Brain microvascular endothelial cell (primary cell): Measurements from ENCODE around the gene SFRP2.

Experiments used
- DNase-seq: peaks from one replicate; pipeline ENCODE4 v3.0.0-alpha.2; 2020
- H3K27ac ChIP-seq: fragments of 250-450 bp; sonication (Bioruptor Pico); 2 replicates; pipeline ENCODE4 v1.5.1; 2020; ENCODE audit warnings: mild to moderate bottlenecking, moderate library complexity
- H3K27me3 ChIP-seq: fragments of 250-450 bp; sonication (Bioruptor Pico); replicated peaks from 2 replicates; pipeline ENCODE4 v1.5.1; 2020; ENCODE audit warnings: mild to moderate bottlenecking
- H3K36me3 ChIP-seq: fragments of 250-450 bp; sonication (Bioruptor Pico); replicated peaks from 2 replicates; pipeline ENCODE4 v1.5.1; 2020; ENCODE audit warnings: mild to moderate bottlenecking
- H3K4me3 ChIP-seq: 2 replicates; pipeline ENCODE4 v1.5.1; 2011; ENCODE audit warnings: low read depth, mild to moderate bottlenecking, control low read depth, low read length, moderate library complexity
- in situ Hi-C: cut with HindIII; loops from 2 replicates; pipeline ENCODE4 v1.10.0; 2017; ENCODE audit warnings: low sequenced_read_pairs, low pct_ligation_motif_present
- TF ChIP-seq, protein P1 (sequence below): IDR thresholded peaks from 2 replicates; pipeline ENCODE4 v1.5.1; 2011; ENCODE audit warnings: low read depth, mild to moderate bottlenecking, moderate library complexity, low read length, control low read depth, inconsistent platforms; ENCODE audit errors: missing control alignments

The SFRP2 gene

DNA sequence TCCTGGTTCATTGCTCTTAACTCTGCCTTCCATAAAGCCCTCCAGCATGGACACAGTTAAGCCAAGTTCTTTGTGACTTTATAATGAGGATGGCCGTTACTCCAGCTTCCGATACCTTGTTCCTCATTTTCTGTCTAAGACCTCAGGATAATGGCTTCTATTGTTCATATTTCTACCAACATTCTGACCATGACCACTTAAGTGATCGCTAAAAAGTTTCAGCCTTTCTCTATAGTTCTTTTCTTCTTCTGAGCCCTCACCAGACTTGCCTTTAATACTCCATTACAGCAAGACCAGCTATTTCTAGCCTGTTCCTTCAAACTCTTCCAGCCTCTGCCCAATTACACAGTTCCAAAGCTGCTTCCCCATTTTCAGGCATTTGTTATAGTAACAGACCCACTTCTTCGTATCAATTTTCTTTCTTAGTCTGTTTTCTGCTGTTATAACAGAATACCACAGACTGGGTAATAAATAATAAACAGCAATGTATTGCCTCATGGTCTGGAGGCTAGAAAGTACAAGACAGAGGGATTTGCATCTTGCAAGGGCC is 41.4 kb downstream of the SFRP2 start:
- no peaks in the 10 kb centered on the region for H3K36me3 ChIP-seq
- TF ChIP-seq, protein P1, sequence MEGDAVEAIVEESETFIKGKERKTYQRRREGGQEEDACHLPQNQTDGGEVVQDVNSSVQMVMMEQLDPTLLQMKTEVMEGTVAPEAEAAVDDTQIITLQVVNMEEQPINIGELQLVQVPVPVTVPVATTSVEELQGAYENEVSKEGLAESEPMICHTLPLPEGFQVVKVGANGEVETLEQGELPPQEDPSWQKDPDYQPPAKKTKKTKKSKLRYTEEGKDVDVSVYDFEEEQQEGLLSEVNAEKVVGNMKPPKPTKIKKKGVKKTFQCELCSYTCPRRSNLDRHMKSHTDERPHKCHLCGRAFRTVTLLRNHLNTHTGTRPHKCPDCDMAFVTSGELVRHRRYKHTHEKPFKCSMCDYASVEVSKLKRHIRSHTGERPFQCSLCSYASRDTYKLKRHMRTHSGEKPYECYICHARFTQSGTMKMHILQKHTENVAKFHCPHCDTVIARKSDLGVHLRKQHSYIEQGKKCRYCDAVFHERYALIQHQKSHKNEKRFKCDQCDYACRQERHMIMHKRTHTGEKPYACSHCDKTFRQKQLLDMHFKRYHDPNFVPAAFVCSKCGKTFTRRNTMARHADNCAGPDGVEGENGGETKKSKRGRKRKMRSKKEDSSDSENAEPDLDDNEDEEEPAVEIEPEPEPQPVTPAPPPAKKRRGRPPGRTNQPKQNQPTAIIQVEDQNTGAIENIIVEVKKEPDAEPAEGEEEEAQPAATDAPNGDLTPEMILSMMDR: no peak
- H3K27ac ChIP-seq: no peak overlapping the region
- no peak for DNase-seq
- H3K27me3 ChIP-seq: no peaks in the 10 kb centered on the region
- H3K4me3 ChIP-seq: no peak overlapping the region
- in situ Hi-C loops: no loop called here

DNA sequence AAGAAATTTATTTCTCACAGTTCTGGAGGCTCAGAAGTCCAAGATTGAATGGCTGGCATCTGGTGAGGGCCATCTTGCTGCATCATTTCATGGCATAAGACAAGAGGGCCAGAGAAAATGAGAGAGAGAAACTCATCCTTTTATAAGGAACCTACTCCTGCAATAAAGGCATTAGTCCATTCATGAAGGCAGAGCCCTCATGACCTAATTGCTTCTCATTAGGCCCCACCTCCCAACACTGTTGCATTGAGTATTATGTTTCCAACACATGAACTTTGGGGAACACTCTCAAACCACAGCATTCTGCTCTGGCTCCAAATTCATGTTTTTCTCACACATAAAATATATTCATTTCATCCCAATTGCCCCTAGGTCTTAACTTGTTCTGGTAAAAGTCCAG is 43.2 kb downstream of the SFRP2 start:
- no peaks in the 10 kb centered on the region for H3K27me3 ChIP-seq
- H3K4me3 ChIP-seq: no peak overlapping the region
- DNase-seq: no peak
- H3K36me3 ChIP-seq: no peaks in the 10 kb centered on the region
- H3K27ac ChIP-seq: no peak overlapping the region
- in situ Hi-C loops: no loop called here
- TF ChIP-seq, protein P1: no peak

DNA sequence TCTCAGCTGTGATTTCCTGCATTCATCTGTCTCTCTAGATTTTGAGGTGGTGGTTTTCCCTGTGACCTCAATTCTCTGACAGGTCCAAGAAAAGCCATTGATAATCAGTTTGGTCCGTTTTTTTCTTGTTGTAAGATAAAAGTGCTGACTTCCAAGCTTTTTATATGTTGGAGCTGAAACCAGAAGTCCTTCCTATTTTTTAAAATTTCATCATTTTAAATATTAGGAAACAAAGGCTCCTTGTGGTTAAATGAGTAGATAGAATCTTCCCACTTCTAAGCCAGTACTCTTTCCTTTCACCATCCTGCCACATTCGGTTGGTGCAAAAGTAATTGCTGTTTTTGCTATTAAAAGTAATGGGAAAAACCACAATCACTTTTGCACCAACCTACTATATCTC is 47.3 kb downstream of the SFRP2 start:
- H3K36me3 ChIP-seq: no peaks in the 10 kb centered on the region
- in situ Hi-C loops: no loop called here
- TF ChIP-seq, protein P1: no peak
- no peak overlapping the region for H3K27ac ChIP-seq
- DNase-seq: no peak
- H3K4me3 ChIP-seq: no peak overlapping the region
- H3K27me3 ChIP-seq: no peaks in the 10 kb centered on the region

DNA sequence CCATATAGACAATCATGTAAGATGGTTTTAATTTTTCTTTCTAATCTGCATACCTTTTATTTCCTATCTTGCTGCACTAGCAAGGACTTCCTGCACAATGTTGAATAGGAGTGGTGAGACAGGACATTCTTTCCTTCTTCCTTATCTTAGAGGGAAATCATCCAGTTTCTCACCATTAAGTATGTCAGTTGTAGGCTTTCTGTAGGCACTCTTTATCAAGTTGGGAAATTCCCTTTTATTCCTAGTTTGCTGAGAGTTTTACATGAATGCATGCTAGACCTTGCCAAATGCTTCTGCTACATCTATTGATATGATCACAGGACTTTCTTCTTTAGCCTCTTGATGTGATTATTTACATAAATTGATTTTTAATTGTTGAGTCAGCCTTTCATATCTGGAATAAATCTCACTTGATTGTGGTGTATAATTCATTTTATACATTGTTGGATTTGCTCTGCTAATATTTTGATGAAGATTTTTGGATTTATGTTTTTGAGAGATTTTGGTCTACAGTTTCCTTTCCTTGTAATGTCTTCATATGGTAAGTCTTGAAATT is 52.9 kb downstream of the SFRP2 start:
- TF ChIP-seq, protein P1: no peak

DNA sequence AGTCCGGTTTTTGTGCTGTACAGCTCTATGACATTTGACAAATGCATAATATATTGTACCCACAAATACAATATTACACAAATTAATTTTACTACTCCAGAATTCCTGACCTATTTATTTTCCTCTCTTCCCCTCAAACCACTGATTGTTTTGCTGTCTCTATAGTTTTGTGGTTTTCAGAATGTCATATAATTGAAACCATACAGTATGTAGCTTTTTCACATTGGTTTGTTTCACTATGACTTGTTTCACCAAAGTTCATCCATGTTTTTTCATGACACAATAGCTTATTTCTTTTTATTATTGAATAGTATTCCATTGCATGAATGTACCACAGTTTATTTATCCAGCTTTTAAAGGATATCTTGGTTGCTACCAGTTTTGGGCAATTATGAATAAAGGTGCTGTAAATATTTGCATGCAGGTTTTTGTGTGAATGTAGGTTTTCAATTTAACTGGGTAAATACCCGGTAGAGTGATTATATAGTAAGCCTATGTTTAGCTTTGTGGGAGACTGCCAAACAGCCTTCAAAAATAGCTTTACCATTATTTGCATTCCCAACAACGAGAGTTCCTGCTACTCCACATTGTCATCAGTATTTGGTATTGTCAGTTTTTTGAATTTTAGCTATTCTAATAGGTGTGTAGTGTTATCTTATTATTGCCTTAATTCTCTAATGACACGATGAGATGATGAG is 55.0 kb downstream of the SFRP2 start:
- in situ Hi-C loops: no loop called here
- Histone ChIP-seq H3K27me3 (no peaks in the 10 kb centered on the region), H3K4me3 (no peak overlapping the region), H3K27ac (no peak overlapping the region), H3K36me3 (no peaks in the 10 kb centered on the region)
- TF ChIP-seq, protein P1: no peak
- no peak for DNase-seq

More for the DNA sequence above, 52.9 kb downstream of the SFRP2 start:
- in situ Hi-C loops: no loop called here
- Histone ChIP-seq H3K27ac (no peak overlapping the region), H3K27me3 (no peaks in the 10 kb centered on the region), H3K4me3 (no peak overlapping the region), H3K36me3 (no peaks in the 10 kb centered on the region)
- no peak for DNase-seq
